ENCODE results near the gene DLGAP3.

DLGAP3 gene

GRCh38 chr1:34923490-34923889 is 6.0 kb downstream of the DLGAP3 start:
- no peak for FAIRE-seq
- no peak for TF ChIP-seq SPI1 (IDR thresholded peaks at IDR 0.05; ENCODE audit: low read depth, low read length)
- TF ChIP-seq POU2F2 (IDR thresholded peaks at IDR 0.05; ENCODE audit: low read depth, low read length) = no peak
- no peak for TF ChIP-seq TAF1 (IDR thresholded peaks at IDR 0.05; ENCODE audit: low read depth, low read length)
- no peak for TF ChIP-seq PAX5 (IDR thresholded peaks at IDR 0.05; ENCODE audit: insufficient read depth, low read length, severe bottlenecking)
- TF ChIP-seq POLR2A (IDR thresholded peaks at IDR 0.05; ENCODE audit: low read depth, low read length) = no peak
- DNase-seq (ENCODE audit: insufficient read length, low spot score) = no peak

- no peak for TF ChIP-seq POLR2AphosphoS5 (IDR thresholded peaks at IDR 0.05; ENCODE audit: low read depth, low read length)
- peak; percentile 94 for TF ChIP-seq SPI1 (IDR thresholded peaks at IDR 0.05; ENCODE audit: low read depth, low read length)
- DNase-seq (ENCODE audit: insufficient read length, low spot score) (peak; percentile 38), FAIRE-seq (no peak)
Measured at GRCh38 chr1:34918977-34919561, 10.4 kb downstream of the DLGAP3 start.

GRCh38 chr1:34918386-34918976 is 11.0 kb downstream of the DLGAP3 start:
- FAIRE-seq = no peak
- no peak for DNase-seq (ENCODE audit: insufficient read length, low spot score)

GRCh38 chr1:34917017-34917416 is 12.4 kb downstream of the DLGAP3 start:
- FAIRE-seq = no peak
- no peak for DNase-seq (ENCODE audit: insufficient read length, low spot score)
- no peak for TF ChIP-seq POLR2AphosphoS5 (IDR thresholded peaks at IDR 0.05; ENCODE audit: low read depth, low read length)
- no peak for TF ChIP-seq POU2F2 (IDR thresholded peaks at IDR 0.05; ENCODE audit: low read depth, low read length)
- TF ChIP-seq SPI1 (IDR thresholded peaks at IDR 0.05; ENCODE audit: low read depth, low read length) = no peak
- no peak for TF ChIP-seq PAX5 (IDR thresholded peaks at IDR 0.05; ENCODE audit: insufficient read depth, low read length, severe bottlenecking)
- no peak for TF ChIP-seq POLR2A (IDR thresholded peaks at IDR 0.05; ENCODE audit: low read depth, low read length)
- TF ChIP-seq TAF1 (IDR thresholded peaks at IDR 0.05; ENCODE audit: low read depth, low read length) = no peak

More at GRCh38 chr1:34918386-34918976, 11.0 kb downstream of the DLGAP3 start:
- no peak for TF ChIP-seq POLR2AphosphoS5 (IDR thresholded peaks at IDR 0.05; ENCODE audit: low read depth, low read length)
- TF ChIP-seq POLR2A (IDR thresholded peaks at IDR 0.05; ENCODE audit: low read depth, low read length) = no peak
- TF ChIP-seq SPI1 (IDR thresholded peaks at IDR 0.05; ENCODE audit: low read depth, low read length) = no peak
- no peak for TF ChIP-seq PAX5 (IDR thresholded peaks at IDR 0.05; ENCODE audit: insufficient read depth, low read length, severe bottlenecking)
- no peak for TF ChIP-seq TAF1 (IDR thresholded peaks at IDR 0.05; ENCODE audit: low read depth, low read length)
- TF ChIP-seq POU2F2 (IDR thresholded peaks at IDR 0.05; ENCODE audit: low read depth, low read length) = no peak

GRCh38 chr1:34916104-34916503 is 13.3 kb downstream of the DLGAP3 start:
- TF ChIP-seq POLR2AphosphoS5 (IDR thresholded peaks at IDR 0.05; ENCODE audit: low read depth, low read length) (no peak), PAX5 (IDR thresholded peaks at IDR 0.05; ENCODE audit: insufficient read depth, low read length, severe bottlenecking) (no peak), SPI1 (IDR thresholded peaks at IDR 0.05; ENCODE audit: low read depth, low read length) (no peak), POLR2A (IDR thresholded peaks at IDR 0.05; ENCODE audit: low read depth, low read length) (no peak), TAF1 (IDR thresholded peaks at IDR 0.05; ENCODE audit: low read depth, low read length) (no peak), POU2F2 (IDR thresholded peaks at IDR 0.05; ENCODE audit: low read depth, low read length) (no peak)
- FAIRE-seq (no peak), DNase-seq (ENCODE audit: insufficient read length, low spot score) (no peak)

- DNase-seq (ENCODE audit: insufficient read length, low spot score) (no peak), FAIRE-seq (no peak)
- no peak for TF ChIP-seq POU2F2 (IDR thresholded peaks at IDR 0.05; ENCODE audit: low read depth, low read length)
- TF ChIP-seq POLR2A (IDR thresholded peaks at IDR 0.05; ENCODE audit: low read depth, low read length) = no peak
- TF ChIP-seq SPI1 (IDR thresholded peaks at IDR 0.05; ENCODE audit: low read depth, low read length) = no peak
- TF ChIP-seq PAX5 (IDR thresholded peaks at IDR 0.05; ENCODE audit: insufficient read depth, low read length, severe bottlenecking) = no peak
- TF ChIP-seq TAF1 (IDR thresholded peaks at IDR 0.05; ENCODE audit: low read depth, low read length) = no peak
- no peak for TF ChIP-seq POLR2AphosphoS5 (IDR thresholded peaks at IDR 0.05; ENCODE audit: low read depth, low read length)
Measured at GRCh38 chr1:34915521-34915920, 13.9 kb downstream of the DLGAP3 start.

GRCh38 chr1:34914958-34915357 is 14.5 kb downstream of the DLGAP3 start:
- TF ChIP-seq POLR2A (IDR thresholded peaks at IDR 0.05; ENCODE audit: low read depth, low read length) = no peak
- TF ChIP-seq PAX5 (IDR thresholded peaks at IDR 0.05; ENCODE audit: insufficient read depth, low read length, severe bottlenecking) = no peak
- no peak for TF ChIP-seq TAF1 (IDR thresholded peaks at IDR 0.05; ENCODE audit: low read depth, low read length)
- TF ChIP-seq SPI1 (IDR thresholded peaks at IDR 0.05; ENCODE audit: low read depth, low read length) = no peak
- TF ChIP-seq POLR2AphosphoS5 (IDR thresholded peaks at IDR 0.05; ENCODE audit: low read depth, low read length) = no peak
- no peak for TF ChIP-seq POU2F2 (IDR thresholded peaks at IDR 0.05; ENCODE audit: low read depth, low read length)
- no peak for FAIRE-seq

GRCh38 chr1:34911465-34911864 is 18.0 kb downstream of the DLGAP3 start:
- FAIRE-seq = no peak
- TF ChIP-seq POU2F2 (IDR thresholded peaks at IDR 0.05; ENCODE audit: low read depth, low read length) = no peak
- no peak for TF ChIP-seq PAX5 (IDR thresholded peaks at IDR 0.05; ENCODE audit: insufficient read depth, low read length, severe bottlenecking)
- no peak for TF ChIP-seq POLR2AphosphoS5 (IDR thresholded peaks at IDR 0.05; ENCODE audit: low read depth, low read length)
- TF ChIP-seq SPI1 (IDR thresholded peaks at IDR 0.05; ENCODE audit: low read depth, low read length) = no peak
- no peak for DNase-seq (ENCODE audit: insufficient read length, low spot score)

More at GRCh38 chr1:34914958-34915357, 14.5 kb downstream of the DLGAP3 start:
- DNase-seq (ENCODE audit: insufficient read length, low spot score) = no peak

GRCh38 chr1:34910425-34910824 is 19.0 kb downstream of the DLGAP3 start:
- no peak for FAIRE-seq
- TF ChIP-seq POU2F2 (IDR thresholded peaks at IDR 0.05; ENCODE audit: low read depth, low read length) (no peak), SPI1 (IDR thresholded peaks at IDR 0.05; ENCODE audit: low read depth, low read length) (no peak), POLR2A (IDR thresholded peaks at IDR 0.05; ENCODE audit: low read depth, low read length) (no peak), POLR2AphosphoS5 (IDR thresholded peaks at IDR 0.05; ENCODE audit: low read depth, low read length) (no peak), PAX5 (IDR thresholded peaks at IDR 0.05; ENCODE audit: insufficient read depth, low read length, severe bottlenecking) (no peak)
- no peak for DNase-seq (ENCODE audit: insufficient read length, low spot score)

GRCh38 chr1:34908369-34908768 is 21.1 kb downstream of the DLGAP3 start:
- no peak for FAIRE-seq

More at GRCh38 chr1:34908369-34908768, 21.1 kb downstream of the DLGAP3 start:
- no peak for TF ChIP-seq POLR2AphosphoS5 (IDR thresholded peaks at IDR 0.05; ENCODE audit: low read depth, low read length)
- no peak for TF ChIP-seq POLR2A (IDR thresholded peaks at IDR 0.05; ENCODE audit: low read depth, low read length)
- no peak for TF ChIP-seq POU2F2 (IDR thresholded peaks at IDR 0.05; ENCODE audit: low read depth, low read length)
- no peak for TF ChIP-seq PAX5 (IDR thresholded peaks at IDR 0.05; ENCODE audit: insufficient read depth, low read length, severe bottlenecking)
- no peak for TF ChIP-seq SPI1 (IDR thresholded peaks at IDR 0.05; ENCODE audit: low read depth, low read length)
- no peak for TF ChIP-seq TAF1 (IDR thresholded peaks at IDR 0.05; ENCODE audit: low read depth, low read length)
- no peak for DNase-seq (ENCODE audit: insufficient read length, low spot score)
